DND-41 (cell line): Measurements from ENCODE around the gene JPH3.

Experiments used
- ATAC-seq: fragments of 200-7000 bp; cut with Tn5 transposase; 3 replicates; pipeline ENCODE4 v1.9.1; 2021; ENCODE audit warnings: low read depth; ENCODE audit not compliant: insufficient read depth
- DNase-seq: peaks from one replicate; pipeline ENCODE4 v3.0.0-alpha.2; 2020
- H2AFZ ChIP-seq: 2 replicates; pipeline ENCODE4 v1.6.0; 2012; ENCODE audit warnings: low read depth, low read length
- H3K27ac ChIP-seq: 2 replicates; pipeline ENCODE4 v1.5.1; 2012; ENCODE audit warnings: low read length, inconsistent platforms
- H3K27me3 ChIP-seq: fragments of 200-600 bp; sonication (generic); 2 replicates; pipeline ENCODE4 v1.6.0; 2012; ENCODE audit warnings: low read length, mild to moderate bottlenecking, inconsistent platforms; ENCODE audit not compliant: insufficient read depth, poor library complexity
- H3K36me3 ChIP-seq: 2 replicates; pipeline ENCODE4 v1.5.1; 2012; ENCODE audit warnings: low read length, inconsistent platforms; ENCODE audit not compliant: insufficient read depth
- H3K4me1 ChIP-seq: 2 replicates; pipeline ENCODE4 v1.5.1; 2012; ENCODE audit warnings: mild to moderate bottlenecking, low read length; ENCODE audit not compliant: insufficient read depth
- H3K4me2 ChIP-seq: 2 replicates; pipeline ENCODE4 v1.6.0; 2012; ENCODE audit warnings: mild to moderate bottlenecking, moderate library complexity, low read length, inconsistent platforms; ENCODE audit not compliant: insufficient read depth
- H3K4me3 ChIP-seq, 2 experiments: fragments of 200-600 bp in 1 of 2; shearing (Covaris generic) in 1 of 2; 2 replicates each; pipeline ENCODE4 v1.5.1; 2012 to 2016; ENCODE audit warnings: inconsistent platforms in 2 of 2, low read length in 2 of 2, mild to moderate bottlenecking in 2 of 2, low read depth in 1 of 2, moderate library complexity in 1 of 2
- H3K79me2 ChIP-seq: 2 replicates; pipeline ENCODE4 v1.6.0; 2012; ENCODE audit warnings: low read length, inconsistent platforms; ENCODE audit not compliant: insufficient read depth
- H3K9ac ChIP-seq: 2 replicates; pipeline ENCODE4 v1.6.0; 2012; ENCODE audit warnings: low read depth, mild to moderate bottlenecking, inconsistent platforms, low read length, moderate library complexity
- H3K9me3 ChIP-seq: 2 replicates; pipeline ENCODE4 v1.5.1; 2012; ENCODE audit warnings: low read length, moderate library complexity, mild to moderate bottlenecking, inconsistent platforms; ENCODE audit not compliant: insufficient read depth, severe bottlenecking
- H4K20me1 ChIP-seq: 2 replicates; pipeline ENCODE4 v1.6.0; 2012; ENCODE audit warnings: low read length; ENCODE audit not compliant: insufficient read depth
- CTCF ChIP-seq: IDR thresholded peaks from 2 replicates; pipeline ENCODE4 v1.5.1; 2012; ENCODE audit warnings: borderline replicate concordance, low read length, moderate library complexity, mild to moderate bottlenecking; ENCODE audit not compliant: poor library complexity, severe bottlenecking; ENCODE audit errors: extremely low read depth
- EZH2 ChIP-seq: IDR thresholded peaks from 3 replicates; pipeline ENCODE4 v1.6.1; 2012; ENCODE audit warnings: borderline replicate concordance, low read depth, mild to moderate bottlenecking, moderate library complexity, low read length, inconsistent platforms; ENCODE audit not compliant: severe bottlenecking

The JPH3 gene

GRCh38 chr16:87734644-87735043, 132.3 kb downstream of the JPH3 start:
- H3K9ac ChIP-seq: no peak overlapping the region
- DNase-seq: no peak
- peaks cover 69% of the 10 kb centered on the region for H3K36me3 ChIP-seq
- H3K27me3 ChIP-seq: no peaks in the 10 kb centered on the region
- no peaks in the 10 kb centered on the region for H3K9me3 ChIP-seq
- H3K4me3 ChIP-seq: no peak overlapping the region
- peaks cover 50% of the 10 kb centered on the region for H3K79me2 ChIP-seq
- peaks cover 34% of the 10 kb centered on the region for H4K20me1 ChIP-seq
- no peak for ATAC-seq
- H3K4me1 ChIP-seq: no peaks in the 10 kb centered on the region
- H3K27ac ChIP-seq: no peak overlapping the region
- TF ChIP-seq CTCF (no peak), EZH2 (no peak)
- no peak overlapping the region for H2AFZ ChIP-seq
- no peak overlapping the region for H3K4me2 ChIP-seq

- peaks cover 57% of the 10 kb centered on the region for H3K79me2 ChIP-seq
- H3K36me3 ChIP-seq: peaks cover 71% of the 10 kb centered on the region
- H3K4me3 ChIP-seq: no peak overlapping the region
- DNase-seq (no peak), ATAC-seq (no peak)
- no peaks in the 10 kb centered on the region for H3K27me3 ChIP-seq
- H3K4me1 ChIP-seq: no peaks in the 10 kb centered on the region
- peaks cover 36% of the 10 kb centered on the region for H4K20me1 ChIP-seq
- H3K9ac ChIP-seq: no peak overlapping the region
- H3K4me2 ChIP-seq: no peak overlapping the region
- H2AFZ ChIP-seq: no peak overlapping the region
- H3K9me3 ChIP-seq: no peaks in the 10 kb centered on the region
- H3K27ac ChIP-seq: no peak overlapping the region
- TF ChIP-seq EZH2: no peak
- no peak for TF ChIP-seq CTCF
These were observed 133.1 kb downstream of the JPH3 start for GRCh38 chr16:87735270-87736007.

- H4K20me1 ChIP-seq: peaks cover 41% of the 10 kb centered on the region
- ATAC-seq (no peak), DNase-seq (no peak)
- TF ChIP-seq EZH2: no peak
- no peak for TF ChIP-seq CTCF
- no peak overlapping the region for H3K27ac ChIP-seq
- H3K4me2 ChIP-seq: no peak overlapping the region
- no peak overlapping the region for H2AFZ ChIP-seq
- no peak overlapping the region for H3K4me3 ChIP-seq
- H3K79me2 ChIP-seq: peaks cover 63% of the 10 kb centered on the region
- no peaks in the 10 kb centered on the region for H3K9me3 ChIP-seq
- no peaks in the 10 kb centered on the region for H3K27me3 ChIP-seq
- peaks cover 71% of the 10 kb centered on the region for H3K36me3 ChIP-seq
- no peak overlapping the region for H3K9ac ChIP-seq
- H3K4me1 ChIP-seq: no peaks in the 10 kb centered on the region
These were observed 133.7 kb downstream of the JPH3 start for GRCh38 chr16:87736008-87736382.
